G401 (cell line): ENCODE results near the gene RPS6KA5. TPM values are rescaled to one million over a fixed set of nuclear protein-coding genes. Genes with fewer than 3 reads are reported as not detected.
"Not testable (repeated sequence)": the region's sequence is repeated elsewhere in the genome, so short reads cannot be mapped to it uniquely, and the experiment has no call there.

Experiments
- DNase-seq: peaks from one replicate; pipeline ENCODE4 v3.0.0-alpha.2; 2015; ENCODE audit warnings: low spot score
- in situ Hi-C: cut with HindIII; loops from 2 replicates; pipeline ENCODE4 v1.10.0; 2016; ENCODE audit warnings: low sequenced_read_pairs, mixed read lengths
- total RNA-seq: library from RNA; depleted of rRNA; stranded (reverse); fragments of >200 nt; shearing (Covaris generic); gene quantifications from 2 replicates; pipeline ENCODE4 v1.2.3, GENCODE V29; 2014

RPS6KA5 gene
- total RNA-seq, 1 experiment from 2014 or later = 0.78 TPM

DNA sequence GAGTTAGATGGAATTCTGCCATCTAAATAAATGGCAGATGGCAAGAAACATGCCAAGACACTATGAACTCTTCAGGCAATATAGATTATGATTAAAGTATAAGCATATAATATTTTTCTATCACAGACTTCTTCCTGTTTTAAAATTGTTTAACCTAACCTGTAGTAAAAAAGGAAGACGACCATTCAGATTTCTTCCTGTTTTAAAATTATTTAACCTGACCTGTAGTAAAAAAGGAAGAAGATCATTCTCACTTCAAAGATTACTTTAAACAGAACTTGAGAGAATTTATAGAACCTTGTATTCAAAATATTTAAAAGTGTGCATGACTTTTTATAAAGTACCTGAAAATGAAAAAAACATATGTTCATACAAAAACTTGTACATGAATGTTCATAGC, 63.5 kb downstream of the RPS6KA5 start:
- DNase-seq = no peak
- in situ Hi-C loops = no loop called here

DNA sequence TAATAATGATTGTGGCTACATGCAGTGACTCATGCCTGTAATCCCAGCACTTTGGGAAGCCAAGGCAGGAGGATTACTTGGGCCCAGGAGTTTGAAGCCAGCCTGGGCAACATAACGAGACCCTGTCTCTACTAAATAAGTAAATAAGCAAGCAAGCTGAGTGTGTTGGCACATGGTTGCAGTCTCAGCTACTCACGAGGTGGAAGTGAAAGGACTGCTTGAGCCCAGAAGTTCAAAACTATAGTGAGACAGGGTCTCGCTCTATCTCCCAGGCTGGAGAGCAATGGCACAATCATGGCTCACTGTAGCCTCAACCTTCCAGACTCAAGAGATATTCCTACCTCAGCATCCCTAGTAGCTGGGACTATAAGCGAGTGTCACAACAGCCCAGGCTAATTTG, 64.7 kb downstream of the RPS6KA5 start:
- no peak for DNase-seq
- in situ Hi-C loops = no loop called here

DNA sequence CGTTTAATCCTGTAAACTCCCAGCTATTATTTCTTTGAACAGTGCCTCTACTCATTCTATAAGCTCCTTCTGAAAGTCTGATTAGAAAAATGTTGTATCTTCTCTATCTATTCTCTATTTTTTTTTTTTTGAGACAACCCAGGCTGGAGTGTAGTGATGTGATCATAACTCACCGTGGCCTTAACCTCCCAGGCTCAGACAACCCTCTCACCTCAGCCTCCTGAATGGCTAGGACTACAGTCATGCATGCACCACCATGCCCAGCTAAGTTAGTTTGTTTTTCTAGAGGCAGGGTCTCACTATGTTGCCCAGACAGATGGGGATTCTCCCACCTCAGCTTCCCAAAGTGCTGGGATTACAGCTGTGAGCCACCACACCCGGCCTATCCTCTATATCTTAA, 66.6 kb downstream of the RPS6KA5 start:
- in situ Hi-C loops = no loop called here
- DNase-seq = no peak

DNA sequence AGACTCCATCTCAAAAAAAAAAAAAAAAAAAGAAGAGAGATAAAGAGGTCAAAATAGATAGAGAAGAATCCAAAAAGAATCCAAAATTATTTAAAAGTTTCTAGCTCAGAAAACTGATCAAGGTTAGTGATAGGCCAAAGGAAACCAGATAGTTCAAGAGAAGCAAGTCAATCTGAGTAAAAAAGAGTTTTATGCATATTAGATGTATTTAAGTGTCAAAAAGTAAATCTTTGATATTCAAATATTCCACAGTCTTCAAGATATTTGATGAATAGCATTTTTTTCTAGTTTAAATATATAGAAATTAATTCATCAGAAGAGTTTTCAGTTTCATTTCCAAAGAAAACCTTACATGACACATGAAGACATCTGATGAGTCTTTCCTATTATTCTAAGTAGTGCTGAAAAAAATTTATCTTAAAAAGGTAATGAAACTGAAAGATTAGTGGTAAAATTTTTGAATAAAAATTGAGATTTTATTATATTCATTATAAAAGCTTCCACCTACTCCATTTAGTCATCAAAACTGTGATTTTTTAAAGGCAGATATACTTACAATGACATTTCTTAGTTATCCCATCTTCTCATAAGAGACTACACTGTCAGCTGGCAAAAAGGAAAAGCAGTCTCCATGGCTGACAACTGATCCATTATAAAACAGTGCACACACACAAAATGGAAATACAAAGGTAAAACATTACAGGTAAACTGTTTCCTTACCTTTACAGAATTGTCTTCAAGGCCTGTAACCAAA, 68.6 kb downstream of the RPS6KA5 start:
- in situ Hi-C loops = no loop called here
- DNase-seq = no peak

DNA sequence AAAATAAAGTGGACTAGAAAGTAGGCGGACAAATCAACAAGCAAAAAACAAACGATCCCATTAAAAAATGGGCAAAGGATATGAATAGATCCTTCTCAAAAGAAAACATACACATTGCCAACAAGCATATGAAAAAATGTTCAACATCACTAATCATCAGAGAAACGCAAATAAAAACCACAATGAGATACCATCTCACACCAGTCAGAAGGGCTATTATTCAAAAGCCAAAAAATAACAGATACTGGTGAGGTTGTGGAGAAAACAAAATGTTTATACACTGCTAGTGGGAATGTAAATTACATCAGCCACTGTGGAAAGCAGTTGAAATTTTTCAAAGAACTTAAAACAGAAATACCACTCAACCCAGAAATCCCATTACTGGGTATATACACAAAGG, 70.3 kb downstream of the RPS6KA5 start:
- DNase-seq = no peak
- in situ Hi-C loops = no loop called here

DNA sequence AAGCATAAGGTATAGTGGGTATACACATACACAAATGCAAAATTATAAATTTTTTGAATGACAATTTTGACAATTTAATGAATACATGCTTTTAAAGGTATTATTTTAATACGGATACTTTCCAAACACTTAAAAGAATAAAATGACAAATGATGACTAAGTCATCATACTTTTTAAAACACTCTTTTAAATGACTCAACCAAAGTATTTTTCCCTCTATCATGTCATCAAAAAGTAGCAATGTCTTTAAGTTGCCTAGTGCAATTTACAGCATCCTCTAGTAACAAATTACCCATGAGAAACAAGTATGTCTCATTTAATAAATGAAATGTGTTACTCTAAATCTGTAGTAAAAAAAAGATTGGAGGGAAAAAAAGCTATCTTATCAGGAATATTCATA, 73.3 kb downstream of the RPS6KA5 start:
- in situ Hi-C loops = no loop called here
- DNase-seq = no peak

DNA sequence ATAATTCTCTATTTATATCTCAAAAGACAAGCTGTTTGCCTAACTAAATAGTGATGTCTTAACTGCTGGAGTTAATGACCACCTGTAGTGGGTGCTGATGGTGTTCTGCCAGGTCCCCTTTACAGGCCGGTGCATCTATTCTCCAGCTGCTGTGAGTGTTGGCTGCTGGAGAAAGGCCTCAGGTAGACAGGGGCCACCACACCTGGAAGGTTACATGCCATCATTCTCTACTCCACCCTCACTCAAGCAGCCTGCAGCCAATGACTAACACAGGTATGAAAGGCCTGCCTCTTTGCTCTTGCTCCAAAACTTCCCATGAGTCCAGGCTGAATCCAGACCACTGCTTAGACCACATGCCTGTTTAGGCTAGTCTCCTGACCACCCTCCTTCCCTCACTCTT, 73.9 kb downstream of the RPS6KA5 start:
- in situ Hi-C loops = no loop called here
- DNase-seq = no peak

DNA sequence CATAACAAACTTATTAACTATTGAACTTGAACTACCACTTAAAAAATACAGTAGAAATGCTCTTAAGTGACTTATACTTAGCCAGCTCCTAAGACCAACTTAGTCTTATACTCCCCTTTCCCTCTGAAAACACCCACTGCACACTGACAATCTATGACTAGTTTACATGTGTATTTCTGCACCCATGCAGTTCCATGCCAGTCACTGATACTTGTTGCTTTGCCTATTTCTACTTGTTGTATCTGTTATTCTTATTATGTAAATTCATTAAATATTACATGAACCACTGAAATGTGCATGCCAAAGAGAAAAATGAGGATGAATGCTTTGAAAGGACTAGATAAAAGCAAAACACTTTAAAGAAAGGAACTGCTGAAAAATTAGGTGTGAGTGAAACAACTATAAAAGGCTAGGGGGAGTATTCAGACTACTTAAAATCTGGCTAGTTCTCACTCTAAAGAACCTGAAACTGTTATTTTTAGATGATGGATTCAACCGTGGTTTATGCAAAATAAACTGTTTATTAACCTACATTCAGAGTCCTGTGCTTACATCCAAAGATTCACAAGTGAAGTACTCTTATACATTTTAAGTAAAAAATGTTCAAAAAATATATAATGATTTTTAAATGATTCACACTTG, 74.7 kb downstream of the RPS6KA5 start:
- no peak for DNase-seq
- in situ Hi-C loops = no loop called here

DNA sequence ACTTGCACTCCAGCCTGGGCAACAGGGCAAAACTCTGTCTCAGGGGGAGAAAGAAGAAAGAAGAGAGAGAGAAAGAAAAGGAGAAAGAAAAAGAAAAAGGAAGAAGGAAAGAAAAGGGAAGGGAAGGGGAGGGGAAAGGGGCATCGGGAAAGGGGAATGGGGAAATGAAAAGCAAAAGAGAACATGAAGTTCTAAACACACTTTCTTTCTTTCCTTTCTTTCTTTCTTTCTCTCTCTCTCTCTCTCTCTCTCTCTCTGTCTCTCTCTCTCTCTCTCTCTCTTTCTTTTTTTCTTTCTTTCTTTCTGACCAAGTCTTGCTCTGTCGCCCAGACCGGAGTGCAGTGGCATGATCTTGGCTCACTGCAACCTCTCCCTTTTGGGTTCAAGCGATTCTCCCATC, 76.9 kb downstream of the RPS6KA5 start:
- in situ Hi-C loops = no loop called here
- DNase-seq = no peak

DNA sequence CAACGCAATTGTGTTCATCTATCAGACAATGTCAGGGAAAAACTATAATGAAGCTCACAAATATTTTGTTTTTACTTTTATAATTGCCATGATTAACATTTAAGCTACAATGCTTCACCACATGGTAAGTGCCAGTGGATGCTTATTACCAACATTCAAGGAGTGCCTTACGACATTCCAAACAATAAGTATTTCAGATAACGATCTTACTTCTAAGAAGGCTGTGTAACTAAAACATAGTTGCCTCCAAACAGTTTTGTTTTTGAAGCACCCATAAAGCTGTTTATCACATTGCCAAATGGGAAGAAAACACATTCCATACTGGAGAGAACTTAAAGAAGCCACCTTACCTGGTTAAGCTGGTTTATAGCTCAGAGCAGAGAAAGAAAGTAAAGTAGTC, 78.8 kb downstream of the RPS6KA5 start:
- no peak for DNase-seq
- in situ Hi-C loops = no loop called here

DNA sequence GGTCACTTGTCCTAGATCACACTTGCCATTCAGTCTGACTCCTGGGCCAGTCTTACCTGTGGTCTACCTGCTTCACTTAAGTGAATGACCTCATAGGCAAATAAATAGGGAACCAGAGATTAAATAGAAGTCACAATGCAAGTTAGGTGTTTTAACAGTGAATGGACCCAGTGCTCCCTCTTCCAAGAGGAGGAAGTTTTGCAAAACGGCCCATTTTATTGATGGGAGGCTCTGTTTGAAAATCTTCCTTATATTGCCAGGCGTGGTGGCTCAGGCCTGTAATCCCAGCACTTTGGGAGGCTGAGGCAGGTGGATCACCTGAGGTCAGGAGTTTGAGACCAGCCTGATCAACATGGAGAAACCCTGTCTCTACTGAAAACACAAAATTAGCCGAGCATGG, 79.8 kb downstream of the RPS6KA5 start:
- in situ Hi-C loops, DNase-seq: not testable (repeated sequence)

DNA sequence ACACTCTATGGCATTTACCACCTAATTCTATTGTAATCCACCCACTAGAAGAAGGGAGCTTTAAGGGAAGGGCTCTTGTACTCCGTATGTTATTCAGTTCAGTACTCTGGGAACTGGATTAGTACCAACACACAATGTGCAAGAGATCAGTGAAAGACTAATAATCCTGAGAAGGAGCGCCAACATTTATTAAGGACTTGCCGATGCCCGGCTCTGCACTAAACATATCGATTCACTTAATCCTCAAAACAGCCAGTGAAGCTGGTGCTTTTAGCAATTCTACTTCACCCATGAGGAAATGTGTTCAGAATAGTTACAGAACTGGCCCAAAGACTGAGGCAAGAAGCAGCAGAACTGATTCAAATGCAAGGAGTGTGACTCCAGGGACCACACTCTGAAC, 80.9 kb downstream of the RPS6KA5 start:
- in situ Hi-C loops = no loop called here
- DNase-seq = peak; percentile 60

DNA sequence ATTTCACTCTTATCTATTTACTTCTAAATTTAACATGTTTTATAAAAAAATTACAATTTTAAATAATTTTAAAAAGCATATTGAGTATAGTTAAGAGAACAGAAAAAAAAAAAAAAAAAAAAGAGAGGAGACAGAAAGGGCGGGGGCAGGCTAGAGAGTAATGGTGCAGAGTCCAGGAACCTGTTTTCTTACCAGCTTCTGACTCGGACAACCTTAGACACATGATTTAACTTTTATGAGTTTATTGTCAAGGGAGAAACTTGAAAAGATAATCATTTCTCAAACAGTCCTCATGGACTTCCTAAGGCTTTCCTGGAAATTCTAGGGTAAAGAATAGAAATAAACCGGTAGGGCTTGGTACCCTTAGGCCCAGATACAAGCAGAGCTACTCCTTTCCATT, 84.3 kb downstream of the RPS6KA5 start:
- DNase-seq = no peak
- in situ Hi-C loops = no loop called here

DNA sequence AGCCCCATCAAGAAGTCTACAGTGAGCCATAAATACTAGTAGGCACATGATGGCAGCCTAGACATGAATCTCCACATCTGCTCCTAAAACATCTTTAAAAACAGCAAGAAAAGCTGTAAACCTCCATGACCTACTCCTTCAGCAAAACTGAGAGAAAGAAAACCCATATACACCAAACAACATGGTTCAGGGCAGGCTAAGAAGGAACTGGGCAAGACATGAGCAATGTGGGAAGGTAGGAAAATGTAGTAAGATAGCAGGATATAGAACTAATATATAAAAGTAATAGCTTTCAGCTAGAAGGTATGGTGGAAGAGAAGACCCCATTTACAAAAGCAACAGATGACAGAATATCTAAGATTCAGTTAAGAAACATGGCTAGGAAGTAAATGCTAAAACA, 88.8 kb downstream of the RPS6KA5 start:
- DNase-seq = no peak
- in situ Hi-C loops = no loop called here

DNA sequence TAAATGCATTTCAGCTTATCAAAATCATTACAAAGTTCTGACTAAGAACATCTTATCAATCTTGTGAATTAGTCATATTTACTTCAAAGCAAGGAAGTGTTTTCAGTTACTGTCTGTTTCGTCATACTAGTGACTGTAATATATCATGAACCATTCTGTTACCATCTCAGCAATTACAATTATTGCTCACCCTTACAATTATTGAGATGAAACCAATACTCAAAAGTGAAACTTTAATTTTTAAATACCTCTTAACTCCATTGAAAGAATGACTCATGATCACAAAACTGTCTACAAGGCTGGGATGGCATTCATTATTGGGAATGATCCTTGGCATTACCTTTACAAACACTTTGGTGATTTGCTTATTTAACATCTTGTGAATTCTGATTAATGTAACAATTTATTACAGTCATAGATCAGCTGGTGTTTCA, 90.3 kb downstream of the RPS6KA5 start:
- in situ Hi-C loops = no loop called here
- DNase-seq = no peak

DNA sequence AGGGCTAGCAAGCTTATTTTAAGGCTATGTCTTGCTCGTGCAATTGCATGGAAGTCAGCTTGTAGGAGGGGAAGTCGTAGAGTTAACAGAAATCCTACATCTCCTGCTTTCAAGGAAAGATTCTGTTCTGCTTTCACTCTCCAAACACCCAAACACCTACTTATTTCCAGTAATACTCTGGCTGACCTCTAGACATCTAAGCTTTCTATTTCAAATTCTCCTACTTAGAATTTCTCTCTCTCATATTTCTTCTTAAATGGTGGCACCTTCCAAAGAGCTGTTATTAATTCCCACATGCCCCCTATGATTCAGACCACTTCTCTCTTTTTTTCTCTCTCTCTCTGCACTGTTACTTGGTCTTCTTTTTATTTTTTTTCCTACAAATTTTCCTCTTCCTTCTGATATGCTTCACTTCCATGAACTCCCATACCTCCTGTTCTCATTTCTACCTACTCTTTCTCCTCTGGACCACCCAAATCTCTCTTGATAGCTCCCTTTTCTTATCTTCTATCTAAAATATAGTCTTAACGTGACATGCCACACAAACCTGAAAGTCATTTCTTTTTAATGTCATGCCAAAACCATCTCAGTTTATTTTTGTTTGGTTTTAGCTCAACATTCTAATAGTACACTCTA, 90.8 kb downstream of the RPS6KA5 start:
- in situ Hi-C loops = no loop called here
- no peak for DNase-seq

DNA sequence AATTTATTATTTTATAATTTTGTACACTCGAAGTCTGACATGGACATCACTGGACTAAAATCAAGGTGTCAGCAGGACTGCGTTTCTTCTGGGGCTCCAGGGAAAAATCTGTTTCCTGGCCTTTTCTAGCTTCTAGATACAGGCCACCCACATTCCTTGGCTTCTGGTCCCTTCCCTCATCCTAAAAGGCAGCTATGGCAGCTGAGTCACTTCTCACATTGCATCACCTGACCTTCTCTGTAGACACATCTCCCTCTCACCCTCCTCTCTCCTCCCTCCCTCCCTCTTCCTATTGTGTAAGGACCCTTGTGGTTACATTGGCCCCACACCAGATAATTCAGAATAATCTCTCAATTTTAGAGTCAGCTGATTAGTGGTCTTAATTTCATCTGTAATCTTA, 92.4 kb downstream of the RPS6KA5 start:
- DNase-seq = no peak
- in situ Hi-C loops = no loop called here

DNA sequence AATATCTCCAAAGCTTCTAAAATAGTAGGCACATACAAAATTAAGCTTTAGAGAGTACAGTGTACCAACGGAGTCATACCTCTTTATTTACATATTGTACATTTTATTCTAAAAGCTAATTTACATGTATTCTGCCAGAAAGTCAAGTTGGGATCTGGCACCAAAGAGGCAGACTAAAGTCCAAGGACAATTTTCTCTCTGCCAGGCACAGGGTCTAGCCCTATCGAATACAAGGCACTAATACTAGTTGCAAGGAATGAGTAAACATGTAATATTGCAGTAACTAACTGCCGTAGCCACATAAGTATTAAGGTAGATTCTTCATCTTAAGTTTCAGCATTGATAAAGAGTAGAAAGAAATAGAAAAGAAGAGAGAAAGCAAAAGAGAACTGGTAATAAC, 93.9 kb downstream of the RPS6KA5 start:
- DNase-seq = no peak
- in situ Hi-C loops = no loop called here

DNA sequence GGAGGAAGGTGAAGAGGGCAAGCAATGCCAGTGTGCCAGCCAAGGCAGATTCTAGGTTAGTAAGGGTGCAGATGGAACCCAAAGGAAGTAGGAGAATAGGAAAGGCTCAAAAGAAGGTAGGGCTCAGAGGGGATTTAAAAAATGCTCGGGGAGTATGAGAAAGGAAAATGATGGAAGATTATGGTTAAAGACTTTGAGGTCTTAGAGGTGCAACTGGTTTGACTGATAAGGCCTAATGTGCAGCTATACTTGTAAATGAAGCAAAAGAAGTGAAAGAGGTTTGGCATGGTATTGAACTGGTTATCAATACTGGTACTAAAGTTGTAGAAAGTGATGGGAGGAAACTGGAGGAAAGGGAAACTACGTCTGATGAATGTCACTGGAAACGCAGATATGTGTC, 94.7 kb downstream of the RPS6KA5 start:
- in situ Hi-C loops = no loop called here
- no peak for DNase-seq

DNA sequence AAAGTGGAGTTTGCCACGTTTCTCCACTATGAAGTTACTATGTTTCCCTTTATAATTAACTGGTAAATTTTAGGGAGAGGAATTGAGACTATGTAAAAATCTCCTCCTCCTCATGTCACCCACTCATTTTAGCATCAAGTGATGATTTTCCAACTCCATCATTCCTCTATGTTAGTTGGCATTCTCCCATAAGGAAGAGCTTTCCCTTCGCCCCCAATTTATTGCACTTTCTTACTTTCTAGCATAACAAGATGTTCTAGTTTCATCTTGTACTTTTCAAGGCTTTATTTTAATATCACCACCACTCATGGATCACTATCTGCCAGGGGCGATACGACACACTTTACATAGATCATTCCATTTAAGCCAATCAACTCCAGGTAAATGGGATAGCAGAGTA, 97.1 kb downstream of the RPS6KA5 start:
- DNase-seq = no peak
- in situ Hi-C loops = no loop called here
